Caki2 (cell line): ENCODE measurements around the gene CADPS2. TPM values are rescaled to one million over a fixed set of nuclear protein-coding genes. Genes with fewer than 3 reads are reported as not detected.

Source experiments
- DNase-seq: peaks from one replicate; pipeline ENCODE4 v3.0.0-alpha.2; 2015; ENCODE audit warnings: low read depth
- in situ Hi-C: cut with HindIII; loops from 2 replicates; pipeline ENCODE4 v1.10.0; 2016; ENCODE audit warnings: low sequenced_read_pairs, low pct_unique_long_range_greater_than_20kb, mixed read lengths
- total RNA-seq: library from RNA; depleted of rRNA; stranded (reverse); fragments of >200 nt; shearing (Covaris generic); gene quantifications from 2 replicates; pipeline ENCODE4 v1.2.3, GENCODE V29; 2014; ENCODE audit warnings: low replicate concordance

The CADPS2 gene
- total RNA-seq, 1 experiment from 2014 or later, result 6.5 TPM

- peak; percentile 12 for DNase-seq
- in situ Hi-C loops, result no loop called here
These were observed 82.9 kb downstream of the CADPS2 start for GRCh38 chr7:122803323-122803722.

GRCh38 chr7:122802301-122802751 is 83.9 kb downstream of the CADPS2 start:
- in situ Hi-C loops, result no loop called here

GRCh38 chr7:122791959-122792545 is 94.2 kb downstream of the CADPS2 start:
- in situ Hi-C loops, result no loop called here
- no peak for DNase-seq

More at GRCh38 chr7:122802301-122802751, 83.9 kb downstream of the CADPS2 start:
- DNase-seq, result no peak

- DNase-seq, result no peak
- in situ Hi-C loops, result no loop called here
These were observed 95.7 kb downstream of the CADPS2 start for GRCh38 chr7:122790591-122790990.

- DNase-seq, result no peak
- in situ Hi-C loops, result no loop called here
These were observed 96.1 kb downstream of the CADPS2 start for GRCh38 chr7:122790132-122790531.

GRCh38 chr7:122789156-122789555 is 97.1 kb downstream of the CADPS2 start:
- DNase-seq, result no peak
- in situ Hi-C loops, result no loop called here

- in situ Hi-C loops, result no loop called here
These were observed 115.4 kb downstream of the CADPS2 start for GRCh38 chr7:122770686-122771335.

GRCh38 chr7:122768827-122769226 is 117.4 kb downstream of the CADPS2 start:
- no peak for DNase-seq
- in situ Hi-C loops, result no loop called here

More at GRCh38 chr7:122770686-122771335, 115.4 kb downstream of the CADPS2 start:
- DNase-seq, result no peak

- DNase-seq, result no peak
- in situ Hi-C loops, result no loop called here
These were observed 118.9 kb downstream of the CADPS2 start for GRCh38 chr7:122767339-122767738.

GRCh38 chr7:122766593-122766992 is 119.7 kb downstream of the CADPS2 start:
- in situ Hi-C loops, result no loop called here
- DNase-seq, result no peak

GRCh38 chr7:122764902-122765301 is 121.4 kb downstream of the CADPS2 start:
- DNase-seq, result no peak
- in situ Hi-C loops, result no loop called here

- in situ Hi-C loops, result no loop called here
- no peak for DNase-seq
These were observed 122.2 kb downstream of the CADPS2 start for GRCh38 chr7:122764020-122764419.

- no peak for DNase-seq
- in situ Hi-C loops, result no loop called here
These were observed 124.2 kb downstream of the CADPS2 start for GRCh38 chr7:122762071-122762470.

- no peak for DNase-seq
- in situ Hi-C loops, result no loop called here
These were observed 127.8 kb downstream of the CADPS2 start for GRCh38 chr7:122758501-122758900.

- in situ Hi-C loops, result no loop called here
- DNase-seq, result no peak
These were observed 129.4 kb downstream of the CADPS2 start for GRCh38 chr7:122756860-122757259.

- no peak for DNase-seq
- in situ Hi-C loops, result no loop called here
These were observed 130.6 kb downstream of the CADPS2 start for GRCh38 chr7:122755696-122756095.

- in situ Hi-C loops, result no loop called here
- DNase-seq, result no peak
These were observed 133.7 kb downstream of the CADPS2 start for GRCh38 chr7:122752583-122752982.

GRCh38 chr7:122750389-122750788 is 135.9 kb downstream of the CADPS2 start:
- DNase-seq, result no peak
- in situ Hi-C loops, result no loop called here

- no peak for DNase-seq
- in situ Hi-C loops, result no loop called here
These were observed 138.1 kb downstream of the CADPS2 start for GRCh38 chr7:122748195-122748594.

GRCh38 chr7:122746948-122747347 is 139.3 kb downstream of the CADPS2 start:
- no peak for DNase-seq
- in situ Hi-C loops, result no loop called here
